ENCODE results near the gene OLFML1.

The OLFML1 gene

GRCh38 chr11:7484131-7484530 lies 1.2 kb upstream of the OLFML1 start:
- TF ChIP-seq TSHZ2 (CRISPR knock-in tag; IDR thresholded peaks at IDR 0.05) = no peak
- TF ChIP-seq ZFP3 (CRISPR knock-in tag; IDR thresholded peaks at IDR 0.05) = no peak
- TF ChIP-seq TOX (CRISPR knock-in tag; IDR thresholded peaks at IDR 0.05; ENCODE audit: borderline replicate concordance) = no peak
- TF ChIP-seq ZNF565 (CRISPR knock-in tag; conservative IDR thresholded peaks at IDR 0.05; ENCODE audit: low read depth) = no peak
- TF ChIP-seq ARNTL (CRISPR knock-in tag; IDR thresholded peaks at IDR 0.05; ENCODE audit: borderline replicate concordance, low read depth) = no peak
- no peak for TF ChIP-seq OSR1 (CRISPR knock-in tag; IDR thresholded peaks at IDR 0.05)
- TF ChIP-seq GLIS3 (CRISPR knock-in tag; IDR thresholded peaks at IDR 0.05) = no peak
- TF ChIP-seq POU6F1 (CRISPR knock-in tag; IDR thresholded peaks at IDR 0.05; ENCODE audit: borderline replicate concordance, low read depth) = no peak
- TF ChIP-seq ZNF70 (CRISPR knock-in tag; IDR thresholded peaks at IDR 0.05) = no peak
- no peak for TF ChIP-seq PPARA (CRISPR knock-in tag; IDR thresholded peaks at IDR 0.05; ENCODE audit: borderline replicate concordance)
- TF ChIP-seq TCF4 (CRISPR knock-in tag; IDR thresholded peaks at IDR 0.05; ENCODE audit: borderline replicate concordance) = no peak
- no peak for TF ChIP-seq ISL1 (CRISPR knock-in tag; IDR thresholded peaks at IDR 0.05)
- no peak for TF ChIP-seq CSDC2 (CRISPR knock-in tag; IDR thresholded peaks at IDR 0.05)
- TF ChIP-seq ESRRG (CRISPR knock-in tag; IDR thresholded peaks at IDR 0.05) = no peak
- TF ChIP-seq BACH2 (CRISPR knock-in tag; IDR thresholded peaks at IDR 0.05; ENCODE audit: borderline replicate concordance) = no peak
- no peak for TF ChIP-seq RARB (CRISPR knock-in tag; IDR thresholded peaks at IDR 0.05)
- ATAC-seq = no peak

GRCh38 chr11:7484645-7485044 lies 661 bp upstream of the OLFML1 start:
- ATAC-seq = no peak
- no peak for TF ChIP-seq PPARA (CRISPR knock-in tag; IDR thresholded peaks at IDR 0.05; ENCODE audit: borderline replicate concordance)
- 0 out of 2 replicates have a peak, but pooled peaks have one; percentile 13 for TF ChIP-seq ISL1 (CRISPR knock-in tag; IDR thresholded peaks at IDR 0.05)

- no peak for ATAC-seq
- TF ChIP-seq TCF4 (CRISPR knock-in tag; IDR thresholded peaks at IDR 0.05; ENCODE audit: borderline replicate concordance) = no peak
- no peak for TF ChIP-seq CREB5 (CRISPR knock-in tag; IDR thresholded peaks at IDR 0.05; ENCODE audit: low read depth)
- TF ChIP-seq ZNF565 (CRISPR knock-in tag; conservative IDR thresholded peaks at IDR 0.05; ENCODE audit: low read depth) = no peak
- TF ChIP-seq PATZ1 (CRISPR knock-in tag; IDR thresholded peaks at IDR 0.05; ENCODE audit: borderline replicate concordance) = no peak
- no peak for TF ChIP-seq GLIS3 (CRISPR knock-in tag; IDR thresholded peaks at IDR 0.05)
- TF ChIP-seq ZNF70 (CRISPR knock-in tag; IDR thresholded peaks at IDR 0.05) = no peak
- TF ChIP-seq ZC3H10 (CRISPR knock-in tag; IDR thresholded peaks at IDR 0.05) = no peak
- no peak for TF ChIP-seq ZFP30 (CRISPR knock-in tag; IDR thresholded peaks at IDR 0.05)
- TF ChIP-seq SNAI2 (CRISPR knock-in tag; IDR thresholded peaks at IDR 0.05) = no peak
- TF ChIP-seq CSDC2 (CRISPR knock-in tag; IDR thresholded peaks at IDR 0.05) = no peak
- TF ChIP-seq OSR1 (CRISPR knock-in tag; IDR thresholded peaks at IDR 0.05) = no peak
- TF ChIP-seq ESRRG (CRISPR knock-in tag; IDR thresholded peaks at IDR 0.05) = no peak
- no peak for TF ChIP-seq POU6F1 (CRISPR knock-in tag; IDR thresholded peaks at IDR 0.05; ENCODE audit: borderline replicate concordance, low read depth)
- TF ChIP-seq TOX (CRISPR knock-in tag; IDR thresholded peaks at IDR 0.05; ENCODE audit: borderline replicate concordance) = no peak
- TF ChIP-seq PPARA (CRISPR knock-in tag; IDR thresholded peaks at IDR 0.05; ENCODE audit: borderline replicate concordance) = no peak
- TF ChIP-seq ZFP3 (CRISPR knock-in tag; IDR thresholded peaks at IDR 0.05) = no peak
- no peak for TF ChIP-seq ZNF8 (CRISPR knock-in tag; IDR thresholded peaks at IDR 0.05)
- no peak for TF ChIP-seq BACH2 (CRISPR knock-in tag; IDR thresholded peaks at IDR 0.05; ENCODE audit: borderline replicate concordance)
Measured at GRCh38 chr11:7486098-7486780, 933 bp downstream of the OLFML1 start.

All from SK-N-SH treated with all-trans-retinoic acid at 6 μM for 48 hours (cell line).